HepG2 (cell line): ENCODE data around the gene HSPB3. TPM values are rescaled to one million over a fixed set of nuclear protein-coding genes. Genes with fewer than 3 reads are reported as not detected.

Experiments
- ATAC-seq: fragments of 200-7000 bp; cut with Tn5 transposase; 3 replicates; pipeline ENCODE4 v1.9.1; 2020; ENCODE audit warnings: mild to moderate bottlenecking, moderate library complexity
- BruUV-seq: library from RNA; stranded (reverse); fragments of 400-500 nt; replicated peaks from 2 replicates; lab custom pipeline; 2021; lab: Mats Ljungman, UMichigan
- CTCF ChIA-PET: fragments of 300-600 bp; formaldehyde crosslinking; extraction: SDS; loops from one replicate; lab custom pipeline; 2021; ENCODE audit warnings: low total read pairs, inconsistent platforms, low intra/inter-chr PET ratio; lab: Yijun Ruan, JAX
- POLR2A ChIA-PET: fragments of 350-600 bp; sonication (Branson Sonifier 250); formaldehyde crosslinking; loops from one replicate; lab custom pipeline; 2020; ENCODE audit warnings: antibody characterized with exemption, inconsistent platforms; lab: Yijun Ruan, JAX
- DNase-seq: peaks from one replicate; pipeline ENCODE4 v3.0.0-alpha.2; 2015; ENCODE audit warnings: low spot score
- FAIRE-seq: peaks from 3 replicates; lab custom pipeline; 2011; peaks lifted over from hg19 to GRCh38; lab: Jason Lieb, UNC
- H2AFZ ChIP-seq: one replicate; pipeline ENCODE4 v1.6.1; 2011; ENCODE audit warnings: low read length, inconsistent platforms
- H3K27ac ChIP-seq: fragments of 300-600 bp; 3 replicates; pipeline ENCODE4 v1.8.0; 2011; ENCODE audit warnings: mixed run types, mild to moderate bottlenecking, mixed read lengths, low read length, inconsistent platforms; ENCODE audit not compliant: insufficient read depth; ENCODE audit errors: extremely low read length
- H3K27me3 ChIP-seq, 2 experiments: fragments of 200-600 bp in 1 of 2; 2 replicates in 1 of 2; 3 replicates in 1 of 2; pipeline versions ENCODE4 v1.6.0 to v1.8.0; 2011; ENCODE audit warnings: low read length in 2 of 2, mild to moderate bottlenecking in 2 of 2, moderate library complexity in 2 of 2, inconsistent platforms in 1 of 2; ENCODE audit not compliant: insufficient read depth in 2 of 2, control insufficient read depth in 1 of 2
- H3K36me3 ChIP-seq, 2 experiments: fragments of 200-600 bp in 1 of 2; replicated peaks in 1 of 2; 2 replicates in 1 of 2; 3 replicates in 1 of 2; pipeline versions ENCODE4 v1.5.1 to v1.8.0; 2011; ENCODE audit warnings: low read length in 2 of 2, inconsistent platforms in 1 of 2; ENCODE audit not compliant: insufficient read depth in 2 of 2, control insufficient read depth in 1 of 2
- H3K4me1 ChIP-seq: 2 replicates; pipeline ENCODE4 v1.5.1; 2012; ENCODE audit warnings: low read length, inconsistent platforms; ENCODE audit not compliant: insufficient read depth
- H3K4me2 ChIP-seq: 2 replicates; pipeline ENCODE4 v1.6.0; 2011; ENCODE audit warnings: low read depth, low read length, inconsistent platforms
- H3K4me3 ChIP-seq, 3 experiments: fragments of 200-600 bp in 1 of 3; sonication (generic), shearing (Covaris generic) in 1 of 3; replicated peaks in 1 of 3; 2 replicates each; pipeline ENCODE4 v1.5.1; 2011 to 2016; ENCODE audit warnings: low read length in 3 of 3, inconsistent platforms in 2 of 3, low read depth in 2 of 3, mild to moderate bottlenecking in 2 of 3, control low read depth in 1 of 3, mixed read lengths in 1 of 3; ENCODE audit not compliant: insufficient read depth in 1 of 3
- H3K79me2 ChIP-seq: one replicate; pipeline ENCODE4 v1.6.1; 2011; ENCODE audit warnings: low read length, inconsistent platforms; ENCODE audit not compliant: insufficient read depth
- H3K9ac ChIP-seq: 2 replicates; pipeline ENCODE4 v1.6.0; 2011; ENCODE audit warnings: mild to moderate bottlenecking, low read depth, low read length, inconsistent platforms; ENCODE audit not compliant: insufficient read depth
- H3K9me3 ChIP-seq: 2 replicates; pipeline ENCODE4 v1.5.1; 2012; ENCODE audit warnings: mild to moderate bottlenecking, low read length
- H4K20me1 ChIP-seq: 2 replicates; pipeline ENCODE4 v1.6.0; 2011; ENCODE audit warnings: inconsistent platforms, mild to moderate bottlenecking, low read length, moderate library complexity; ENCODE audit not compliant: insufficient read depth
- GPN1 ChIP-seq: sonication (generic); formaldehyde crosslinking; IDR thresholded peaks from 2 replicates; pipeline ENCODE4 v1.5.1; 2020; ENCODE audit warnings: missing genetic modification reagents, borderline replicate concordance
- HDAC2 ChIP-seq: sonication (generic); formaldehyde crosslinking; IDR thresholded peaks from 2 replicates; pipeline ENCODE4 v1.4.0; 2020; ENCODE audit warnings: missing genetic modification reagents
- POGZ ChIP-seq: sonication (generic); formaldehyde crosslinking; IDR thresholded peaks from 2 replicates; pipeline ENCODE4 v1.4.0; 2020; ENCODE audit warnings: mild to moderate bottlenecking, missing genetic modification reagents
- SAFB2 ChIP-seq: sonication (generic); formaldehyde crosslinking; IDR thresholded peaks from 2 replicates; pipeline ENCODE4 v1.5.1; 2020; ENCODE audit warnings: missing genetic modification reagents, low read depth, mild to moderate bottlenecking, borderline replicate concordance
- ZNF337 ChIP-seq: sonication (generic); formaldehyde crosslinking; IDR thresholded peaks from 2 replicates; pipeline ENCODE4 v1.5.1; 2020; ENCODE audit warnings: missing genetic modification reagents, low read depth, mild to moderate bottlenecking, borderline replicate concordance
- ZNF367 ChIP-seq: sonication (generic); formaldehyde crosslinking; IDR thresholded peaks from 2 replicates; pipeline ENCODE4 v1.4.0; 2020; ENCODE audit warnings: missing genetic modification reagents, borderline replicate concordance
- ZNF709 ChIP-seq: sonication (generic); formaldehyde crosslinking; IDR thresholded peaks from 2 replicates; pipeline ENCODE4 v1.5.0; 2020; ENCODE audit warnings: mild to moderate bottlenecking, missing genetic modification reagents
- WGBS: methylation state at CpG from one replicate; pipeline ENCODE4 v1.1.6; 2017; ENCODE audit warnings: low lambda C conversion rate; 5-methylcytosine and 5-hydroxymethylcytosine counted together
- in situ Hi-C: cut with HindIII; loops from 2 replicates; pipeline ENCODE4 v1.10.0; 2017; ENCODE audit warnings: low pct_unique_long_range_greater_than_20kb; ENCODE audit not compliant: extremely low pct_ligation_motif_present
- intact Hi-C: fragments of 100-400 bp; cut with micrococcal nuclease; formaldehyde crosslinking; loops from one replicate; pipeline ENCODE4 v1.10.0; 2022; ENCODE audit not compliant: unreplicated experiment
- polyA plus RNA-seq, 8 experiments: library from polyadenylated mRNA; depleted of rRNA in 3 of 8; stranded (reverse) in 7 of 8; unstranded in 1 of 8; fragments of >200 nt; fragmentation: Illumina TruSeq in 4 of 8; extraction: Trizol in 4 of 8; gene quantifications; 2 replicates each; pipeline versions ENCODE4 v1.2.1 to v1.2.3, GENCODE V29; 2011 to 2016; ENCODE audit warnings: low read depth in 4 of 8, missing spikeins in 1 of 8, mixed read lengths in 1 of 8; ENCODE audit not compliant: insufficient read depth in 1 of 8
- total RNA-seq, 5 experiments: library from RNA; depleted of rRNA; stranded (reverse); fragments of >200 nt; fragmentation: Illumina TruSeq; extraction: Trizol; gene quantifications; 2 replicates each; pipeline ENCODE4 v1.2.3, GENCODE V29; 2016; ENCODE audit warnings: low read depth in 1 of 5
- TF ChIP-seq, protein P1 (sequence below): sonication (generic); formaldehyde crosslinking; IDR thresholded peaks from 2 replicates; pipeline ENCODE4 v1.9.0; 2021; ENCODE audit warnings: mild to moderate bottlenecking, missing genetic modification reagents
- TF ChIP-seq, protein P2 (sequence below): sonication (generic); formaldehyde crosslinking; IDR thresholded peaks from 2 replicates; pipeline ENCODE4 v1.5.0; 2020; ENCODE audit warnings: missing genetic modification reagents
- TF ChIP-seq, protein P3 (sequence below): sonication (generic); formaldehyde crosslinking; IDR thresholded peaks from 2 replicates; pipeline ENCODE4 v1.8.1; 2022; ENCODE audit warnings: mild to moderate bottlenecking, missing genetic modification reagents
- TF ChIP-seq, protein P4 (sequence below): sonication (generic); formaldehyde crosslinking; IDR thresholded peaks from 2 replicates; pipeline ENCODE4 v1.8.0; 2022; ENCODE audit warnings: missing genetic modification reagents, mild to moderate bottlenecking, moderate library complexity, borderline replicate concordance
- TF ChIP-seq, protein P5 (sequence below): sonication (generic); formaldehyde crosslinking; IDR thresholded peaks from 2 replicates; pipeline ENCODE4 v1.4.0; 2020; ENCODE audit warnings: mild to moderate bottlenecking, missing genetic modification reagents

Gene HSPB3
- total and polyA plus RNA-seq, 2 of the 13 experiments (the other 11 are each of a cell fraction or from before 2014, with no cell fraction given), result not detected

DNA sequence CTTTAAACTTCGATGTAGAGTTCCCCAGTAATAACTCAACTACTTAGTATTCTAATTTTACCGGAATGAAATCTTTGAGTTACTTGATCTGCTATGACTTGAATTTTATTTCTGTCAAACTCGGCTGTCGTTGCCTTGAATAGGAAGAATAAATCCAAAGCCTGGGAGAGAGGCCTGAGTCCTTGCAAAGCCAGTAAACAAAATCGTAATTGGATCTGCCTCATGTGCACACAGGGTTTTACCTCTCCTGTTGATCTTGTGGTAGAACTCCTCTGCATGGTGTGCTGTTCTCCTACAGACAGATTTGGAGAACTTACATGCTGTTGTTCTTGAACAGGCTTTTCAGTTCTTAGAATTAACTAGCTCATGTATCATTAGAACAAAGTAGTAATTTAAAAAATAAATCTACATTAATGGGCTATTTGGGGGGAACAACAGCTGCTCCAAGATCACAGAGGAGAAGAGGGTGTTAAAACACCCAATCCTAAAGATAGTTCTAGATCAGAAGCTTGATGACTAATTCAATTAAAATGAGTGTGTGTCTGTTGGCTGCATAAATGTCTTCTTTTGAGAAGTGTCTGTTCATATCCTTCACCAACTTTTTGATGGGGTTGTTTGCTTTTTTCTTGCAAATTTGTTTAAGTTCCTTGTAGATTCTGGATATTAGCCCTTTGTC is 28.9 kb downstream of the HSPB3 start:
- H3K27ac ChIP-seq, result no peak overlapping the region
- H3K9ac ChIP-seq, result no peak overlapping the region
- no peaks in the 10 kb centered on the region for H3K9me3 ChIP-seq
- 6% methylated on average over 5 of the region's 5 CpGs for WGBS
- no peak for TF ChIP-seq ZNF367 (CRISPR knock-in tag)
- TF ChIP-seq, protein P1, sequence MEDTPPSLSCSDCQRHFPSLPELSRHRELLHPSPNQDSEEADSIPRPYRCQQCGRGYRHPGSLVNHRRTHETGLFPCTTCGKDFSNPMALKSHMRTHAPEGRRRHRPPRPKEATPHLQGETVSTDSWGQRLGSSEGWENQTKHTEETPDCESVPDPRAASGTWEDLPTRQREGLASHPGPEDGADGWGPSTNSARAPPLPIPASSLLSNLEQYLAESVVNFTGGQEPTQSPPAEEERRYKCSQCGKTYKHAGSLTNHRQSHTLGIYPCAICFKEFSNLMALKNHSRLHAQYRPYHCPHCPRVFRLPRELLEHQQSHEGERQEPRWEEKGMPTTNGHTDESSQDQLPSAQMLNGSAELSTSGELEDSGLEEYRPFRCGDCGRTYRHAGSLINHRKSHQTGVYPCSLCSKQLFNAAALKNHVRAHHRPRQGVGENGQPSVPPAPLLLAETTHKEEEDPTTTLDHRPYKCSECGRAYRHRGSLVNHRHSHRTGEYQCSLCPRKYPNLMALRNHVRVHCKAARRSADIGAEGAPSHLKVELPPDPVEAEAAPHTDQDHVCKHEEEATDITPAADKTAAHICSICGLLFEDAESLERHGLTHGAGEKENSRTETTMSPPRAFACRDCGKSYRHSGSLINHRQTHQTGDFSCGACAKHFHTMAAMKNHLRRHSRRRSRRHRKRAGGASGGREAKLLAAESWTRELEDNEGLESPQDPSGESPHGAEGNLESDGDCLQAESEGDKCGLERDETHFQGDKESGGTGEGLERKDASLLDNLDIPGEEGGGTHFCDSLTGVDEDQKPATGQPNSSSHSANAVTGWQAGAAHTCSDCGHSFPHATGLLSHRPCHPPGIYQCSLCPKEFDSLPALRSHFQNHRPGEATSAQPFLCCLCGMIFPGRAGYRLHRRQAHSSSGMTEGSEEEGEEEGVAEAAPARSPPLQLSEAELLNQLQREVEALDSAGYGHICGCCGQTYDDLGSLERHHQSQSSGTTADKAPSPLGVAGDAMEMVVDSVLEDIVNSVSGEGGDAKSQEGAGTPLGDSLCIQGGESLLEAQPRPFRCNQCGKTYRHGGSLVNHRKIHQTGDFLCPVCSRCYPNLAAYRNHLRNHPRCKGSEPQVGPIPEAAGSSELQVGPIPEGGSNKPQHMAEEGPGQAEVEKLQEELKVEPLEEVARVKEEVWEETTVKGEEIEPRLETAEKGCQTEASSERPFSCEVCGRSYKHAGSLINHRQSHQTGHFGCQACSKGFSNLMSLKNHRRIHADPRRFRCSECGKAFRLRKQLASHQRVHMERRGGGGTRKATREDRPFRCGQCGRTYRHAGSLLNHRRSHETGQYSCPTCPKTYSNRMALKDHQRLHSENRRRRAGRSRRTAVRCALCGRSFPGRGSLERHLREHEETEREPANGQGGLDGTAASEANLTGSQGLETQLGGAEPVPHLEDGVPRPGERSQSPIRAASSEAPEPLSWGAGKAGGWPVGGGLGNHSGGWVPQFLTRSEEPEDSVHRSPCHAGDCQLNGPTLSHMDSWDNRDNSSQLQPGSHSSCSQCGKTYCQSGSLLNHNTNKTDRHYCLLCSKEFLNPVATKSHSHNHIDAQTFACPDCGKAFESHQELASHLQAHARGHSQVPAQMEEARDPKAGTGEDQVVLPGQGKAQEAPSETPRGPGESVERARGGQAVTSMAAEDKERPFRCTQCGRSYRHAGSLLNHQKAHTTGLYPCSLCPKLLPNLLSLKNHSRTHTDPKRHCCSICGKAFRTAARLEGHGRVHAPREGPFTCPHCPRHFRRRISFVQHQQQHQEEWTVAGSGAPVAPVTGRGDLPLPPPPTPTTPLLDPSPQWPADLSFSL, result no peak
- TF ChIP-seq GPN1 (CRISPR knock-in tag), result no peak
- TF ChIP-seq ZNF337 (CRISPR knock-in tag), result no peak
- TF ChIP-seq POGZ, result no peak
- no peak for TF ChIP-seq SAFB2 (CRISPR knock-in tag)
- TF ChIP-seq, protein P2, sequence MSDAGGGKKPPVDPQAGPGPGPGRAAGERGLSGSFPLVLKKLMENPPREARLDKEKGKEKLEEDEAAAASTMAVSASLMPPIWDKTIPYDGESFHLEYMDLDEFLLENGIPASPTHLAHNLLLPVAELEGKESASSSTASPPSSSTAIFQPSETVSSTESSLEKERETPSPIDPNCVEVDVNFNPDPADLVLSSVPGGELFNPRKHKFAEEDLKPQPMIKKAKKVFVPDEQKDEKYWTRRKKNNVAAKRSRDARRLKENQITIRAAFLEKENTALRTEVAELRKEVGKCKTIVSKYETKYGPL (CRISPR knock-in tag), result no peak
- TF ChIP-seq ZNF709 (CRISPR knock-in tag), result no peak
- TF ChIP-seq, protein P3, sequence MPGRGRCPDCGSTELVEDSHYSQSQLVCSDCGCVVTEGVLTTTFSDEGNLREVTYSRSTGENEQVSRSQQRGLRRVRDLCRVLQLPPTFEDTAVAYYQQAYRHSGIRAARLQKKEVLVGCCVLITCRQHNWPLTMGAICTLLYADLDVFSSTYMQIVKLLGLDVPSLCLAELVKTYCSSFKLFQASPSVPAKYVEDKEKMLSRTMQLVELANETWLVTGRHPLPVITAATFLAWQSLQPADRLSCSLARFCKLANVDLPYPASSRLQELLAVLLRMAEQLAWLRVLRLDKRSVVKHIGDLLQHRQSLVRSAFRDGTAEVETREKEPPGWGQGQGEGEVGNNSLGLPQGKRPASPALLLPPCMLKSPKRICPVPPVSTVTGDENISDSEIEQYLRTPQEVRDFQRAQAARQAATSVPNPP (CRISPR knock-in tag), result no peak
- TF ChIP-seq, protein P4, sequence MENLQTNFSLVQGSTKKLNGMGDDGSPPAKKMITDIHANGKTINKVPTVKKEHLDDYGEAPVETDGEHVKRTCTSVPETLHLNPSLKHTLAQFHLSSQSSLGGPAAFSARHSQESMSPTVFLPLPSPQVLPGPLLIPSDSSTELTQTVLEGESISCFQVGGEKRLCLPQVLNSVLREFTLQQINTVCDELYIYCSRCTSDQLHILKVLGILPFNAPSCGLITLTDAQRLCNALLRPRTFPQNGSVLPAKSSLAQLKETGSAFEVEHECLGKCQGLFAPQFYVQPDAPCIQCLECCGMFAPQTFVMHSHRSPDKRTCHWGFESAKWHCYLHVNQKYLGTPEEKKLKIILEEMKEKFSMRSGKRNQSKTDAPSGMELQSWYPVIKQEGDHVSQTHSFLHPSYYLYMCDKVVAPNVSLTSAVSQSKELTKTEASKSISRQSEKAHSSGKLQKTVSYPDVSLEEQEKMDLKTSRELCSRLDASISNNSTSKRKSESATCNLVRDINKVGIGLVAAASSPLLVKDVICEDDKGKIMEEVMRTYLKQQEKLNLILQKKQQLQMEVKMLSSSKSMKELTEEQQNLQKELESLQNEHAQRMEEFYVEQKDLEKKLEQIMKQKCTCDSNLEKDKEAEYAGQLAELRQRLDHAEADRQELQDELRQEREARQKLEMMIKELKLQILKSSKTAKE, result no peak
- no peak for TF ChIP-seq HDAC2 (CRISPR knock-in tag)
- TF ChIP-seq, protein P5, sequence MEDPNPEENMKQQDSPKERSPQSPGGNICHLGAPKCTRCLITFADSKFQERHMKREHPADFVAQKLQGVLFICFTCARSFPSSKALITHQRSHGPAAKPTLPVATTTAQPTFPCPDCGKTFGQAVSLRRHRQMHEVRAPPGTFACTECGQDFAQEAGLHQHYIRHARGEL, result no peak
- ChIA-PET POLR2A (no interaction called here), CTCF (no interaction called here)
- H3K36me3 ChIP-seq, result no peaks in the 10 kb centered on the region
- ATAC-seq, result no peak
- H3K4me2 ChIP-seq, result no peak overlapping the region
- H4K20me1 ChIP-seq, result no peaks in the 10 kb centered on the region
- DNase-seq, result no peak
- FAIRE-seq, result no peak
- no peaks in the 10 kb centered on the region for H3K79me2 ChIP-seq
- H3K4me1 ChIP-seq, result no peaks in the 10 kb centered on the region
- H3K27me3 ChIP-seq, result no peaks in the 10 kb centered on the region
- intact Hi-C loops (no loop called here), in situ Hi-C loops (no loop called here)
- no TSS peak for BruUV-seq
- no peak overlapping the region for H3K4me3 ChIP-seq
- H2AFZ ChIP-seq, result no peak overlapping the region
